D721Med (cell line): Measurements from ENCODE around the gene DPEP2.
"Not testable (repeated sequence)": the region's sequence is repeated elsewhere in the genome, so short reads cannot be mapped to it uniquely, and the experiment has no call there.

Experiments
- DNase-seq: peaks from one replicate; pipeline ENCODE4 v3.0.0; 2011; ENCODE audit warnings: low spot score; ENCODE audit not compliant: insufficient read length
- FAIRE-seq: peaks from 2 replicates; lab custom pipeline; 2011; peaks lifted over from hg19 to GRCh38; lab: Jason Lieb, UNC
- CTCF ChIP-seq: IDR thresholded peaks from 2 replicates; pipeline ENCODE4 v1.5.1; 2012; ENCODE audit warnings: mild to moderate bottlenecking, control low read depth; ENCODE audit not compliant: insufficient read depth; ENCODE audit errors: missing control alignments

The DPEP2 gene

GRCh38 chr16:67979955-67980678, 19.2 kb downstream of the DPEP2 start, which contains the start of gene DPEP3:
TSS of gene DPEP3 (minus strand) at chr16:67980499. CDS start at chr16:67980380, 119 bp downstream.
- no peak for FAIRE-seq
- DNase-seq, result no peak
- TF ChIP-seq CTCF, result no peak

DNA sequence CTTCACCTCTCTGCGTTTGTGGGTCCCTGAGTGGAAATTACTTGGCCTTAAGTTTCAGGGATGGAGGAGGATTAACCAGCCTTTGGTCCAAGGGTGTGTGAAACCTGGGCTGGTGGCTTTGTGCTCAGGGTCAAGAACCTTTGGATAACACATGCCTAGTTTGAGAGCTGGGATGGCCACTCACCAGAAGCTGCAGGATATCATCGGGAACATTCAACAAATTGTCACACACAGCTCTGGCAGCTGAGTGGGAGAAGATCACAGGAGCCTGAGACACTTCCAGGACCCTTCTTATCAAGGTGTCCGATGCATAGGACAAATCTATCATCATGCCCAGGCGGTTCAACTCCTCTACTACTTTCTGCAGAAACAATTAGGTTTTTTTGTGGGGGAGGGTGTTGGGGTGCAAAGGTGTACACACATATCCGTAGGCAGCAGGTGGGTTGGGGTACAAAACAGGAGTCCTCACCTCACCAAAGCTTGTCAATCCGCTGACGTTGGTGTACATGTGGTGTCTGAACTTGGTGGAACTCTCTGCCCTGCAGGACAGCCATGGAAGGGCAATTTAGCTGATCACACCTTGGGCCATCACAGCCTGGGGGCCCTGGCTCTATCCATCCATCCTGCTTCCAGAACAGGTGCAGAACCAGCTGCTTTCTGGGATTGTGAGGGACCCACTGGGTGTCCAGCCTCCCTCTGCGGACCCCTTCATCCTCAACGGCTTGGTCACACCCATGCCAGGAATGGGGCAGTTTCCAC, 21.6 kb downstream of the DPEP2 start:
- FAIRE-seq (no peak), DNase-seq (no peak)
- TF ChIP-seq CTCF, result no peak

- DNase-seq, result no peak
- no peak for FAIRE-seq
- TF ChIP-seq CTCF, result no peak
Observed at GRCh38 chr16:67977005-67977404, 22.3 kb downstream of the DPEP2 start.

GRCh38 chr16:67976205-67976604, 23.1 kb downstream of the DPEP2 start:
- FAIRE-seq, result no peak
- TF ChIP-seq CTCF, result no peak
- no peak for DNase-seq

DNA sequence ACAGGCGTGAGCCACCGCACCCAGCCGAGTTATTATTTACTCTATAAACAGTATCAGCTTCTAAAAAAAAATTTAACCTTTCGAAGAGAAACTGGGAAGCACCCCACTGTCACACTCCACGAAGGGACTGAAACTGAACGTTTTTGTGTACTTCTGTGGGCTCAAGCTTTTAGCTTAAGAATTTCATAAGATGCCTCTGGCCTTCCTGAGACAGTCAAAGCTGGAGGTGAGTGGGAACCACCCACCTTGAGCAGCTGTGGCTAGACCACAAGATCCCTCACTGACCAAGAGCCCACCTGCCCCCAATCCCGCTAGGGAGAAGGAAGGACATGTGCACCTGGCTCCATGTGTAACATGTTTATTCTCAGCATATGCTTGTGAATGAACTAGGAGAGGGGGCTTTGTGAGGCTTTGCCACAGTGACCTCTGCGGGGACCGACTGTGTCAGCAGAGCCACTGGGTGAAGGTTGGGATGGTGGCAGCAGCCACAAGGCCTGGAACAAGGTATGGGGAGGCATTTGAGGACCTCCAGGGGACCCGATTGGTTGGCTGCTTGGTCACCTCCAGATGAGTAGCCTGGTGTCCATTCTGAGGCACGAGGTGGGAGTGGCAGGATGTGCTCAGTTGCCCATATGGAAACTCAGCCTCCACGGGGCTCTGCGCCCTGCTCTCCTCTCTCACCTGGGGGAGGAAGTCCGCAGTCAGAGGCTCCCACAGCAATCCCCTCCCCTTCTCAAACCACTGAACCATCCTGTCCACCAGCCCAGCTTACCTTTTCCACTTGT, 23.8 kb downstream of the DPEP2 start:
- FAIRE-seq (no peak), DNase-seq (no peak)
- TF ChIP-seq CTCF, result no peak

- FAIRE-seq, result not testable (repeated sequence)
Observed at GRCh38 chr16:67972285-67972684, 27.0 kb downstream of the DPEP2 start.

GRCh38 chr16:67971111-67971510, 28.2 kb downstream of the DPEP2 start:
- TF ChIP-seq CTCF, result no peak
- FAIRE-seq (no peak), DNase-seq (no peak)

More at GRCh38 chr16:67972285-67972684, 27.0 kb downstream of the DPEP2 start:
- DNase-seq, result not testable (repeated sequence)
